GM12878 (cell line): Measurements from ENCODE around the gene PLS3. TPM values are rescaled to one million over a fixed set of nuclear protein-coding genes. Genes with fewer than 3 reads are reported as not detected.

Experiments used
- ATAC-seq: fragments of 200-7000 bp; cut with Tn5 transposase; 3 replicates; pipeline ENCODE4 v1.9.1; 2020; ENCODE audit warnings: mild to moderate bottlenecking, moderate library complexity
- BruUV-seq: library from RNA; stranded (reverse); fragments of 400-500 nt; replicated peaks from 2 replicates; lab custom pipeline; 2021; lab: Mats Ljungman, UMichigan
- CTCF ChIA-PET: fragments of 300-600 bp; sonication (Branson Sonifier 250); formaldehyde crosslinking; extraction: SDS; loops from one replicate; lab custom pipeline; 2021; ENCODE audit warnings: inconsistent platforms; lab: Yijun Ruan, JAX
- POLR2A ChIA-PET: fragments of 350-600 bp; formaldehyde crosslinking; extraction: SDS; loops from one replicate; lab custom pipeline; 2021; ENCODE audit warnings: inconsistent platforms; lab: Charles Lee
- RAD21 ChIA-PET: fragments of 300-600 bp; sonication (Branson Sonifier 250); formaldehyde crosslinking; loops from one replicate; lab custom pipeline; 2023; ENCODE audit warnings: antibody characterized with exemption; ENCODE audit not compliant: unreplicated experiment; lab: Charles Lee
- SMC1A ChIA-PET: fragments of 300-600 bp; sonication (Branson Sonifier 250); formaldehyde crosslinking; loops from one replicate; lab custom pipeline; 2023; ENCODE audit not compliant: unreplicated experiment, uncharacterized antibody; lab: Charles Lee
- DNase-seq: peaks from one replicate; pipeline ENCODE4 v3.0.0-alpha.2; 2011; ENCODE audit warnings: low read depth, low spot score
- FAIRE-seq: peaks from 3 replicates; lab custom pipeline; 2011; peaks lifted over from hg19 to GRCh38; lab: Jason Lieb, UNC
- H2AFZ ChIP-seq: 2 replicates; pipeline ENCODE4 v1.6.0; 2011; ENCODE audit warnings: low read depth, low read length, control low read depth; ENCODE audit not compliant: control insufficient read depth
- H3K27ac ChIP-seq: 2 replicates; pipeline ENCODE4 v1.5.1; 2011; ENCODE audit warnings: control low read depth; ENCODE audit not compliant: control insufficient read depth, insufficient read depth
- H3K27me3 ChIP-seq, 2 experiments: replicated peaks in 1 of 2; 2 replicates each; pipeline versions ENCODE4 v1.6.0 to v1.6.1; 2011; ENCODE audit warnings: low read length in 1 of 2; ENCODE audit not compliant: control insufficient read depth in 2 of 2, insufficient read depth in 2 of 2
- H3K36me3 ChIP-seq, 2 experiments: 2 replicates each; pipeline ENCODE4 v1.5.1; 2011; ENCODE audit warnings: low read length in 1 of 2; ENCODE audit not compliant: control insufficient read depth in 2 of 2, insufficient read depth in 2 of 2
- H3K4me1 ChIP-seq: 2 replicates; pipeline ENCODE4 v1.6.1; 2011; ENCODE audit warnings: mild to moderate bottlenecking, low read length, moderate library complexity, mixed read lengths; ENCODE audit not compliant: control insufficient read depth, insufficient read depth
- H3K4me2 ChIP-seq: 2 replicates; pipeline ENCODE4 v1.6.0; 2011; ENCODE audit warnings: control low read depth; ENCODE audit not compliant: control insufficient read depth, insufficient read depth
- H3K4me3 ChIP-seq: fragments of 200-600 bp; sonication (generic); 2 replicates; pipeline ENCODE4 v1.5.1; 2016
- H3K79me2 ChIP-seq: 2 replicates; pipeline ENCODE4 v1.6.0; 2011; ENCODE audit warnings: low read length; ENCODE audit not compliant: control insufficient read depth, insufficient read depth
- H3K9ac ChIP-seq: 2 replicates; pipeline ENCODE4 v1.8.0; 2011; ENCODE audit warnings: low read length, control low read depth, mixed read lengths; ENCODE audit not compliant: control insufficient read depth, insufficient read depth
- H3K9me3 ChIP-seq: replicated peaks from 3 replicates; pipeline ENCODE4 v1.5.1; 2011; ENCODE audit warnings: mild to moderate bottlenecking, low read length; ENCODE audit not compliant: control insufficient read depth, insufficient read depth
- H4K20me1 ChIP-seq: 2 replicates; pipeline ENCODE4 v1.6.0; 2011; ENCODE audit not compliant: control insufficient read depth, insufficient read depth
- CEBPB ChIP-seq, 2 experiments: fragments of 150-350 bp in 1 of 2; IDR thresholded peaks; 2 replicates each; pipeline ENCODE4 v1.6.1; 2012 to 2014; ENCODE audit warnings: low read depth in 2 of 2, low read length in 2 of 2, borderline replicate concordance in 1 of 2, inconsistent platforms in 1 of 2
- EED ChIP-seq: sonication (generic); IDR thresholded peaks from 2 replicates; pipeline ENCODE4 v1.6.1; 2016; ENCODE audit warnings: antibody characterized with exemption, low read depth
- KLF5 ChIP-seq: fragments of 450-650 bp; IDR thresholded peaks from 2 replicates; pipeline ENCODE4 v1.6.1; 2014; ENCODE audit warnings: mild to moderate bottlenecking; ENCODE audit not compliant: partially characterized antibody
- PKNOX1 ChIP-seq: fragments of 450-650 bp; IDR thresholded peaks from 2 replicates; pipeline ENCODE4 v1.6.1; 2016; ENCODE audit warnings: mild to moderate bottlenecking
- PRDM15 ChIP-seq: fragments of 450-650 bp; formaldehyde crosslinking; IDR thresholded peaks from 2 replicates; pipeline ENCODE4 v1.4.0; 2020; ENCODE audit warnings: mild to moderate bottlenecking, moderate library complexity
- TBL1XR1 ChIP-seq: IDR thresholded peaks from 2 replicates; pipeline ENCODE4 v1.6.1; 2012; ENCODE audit warnings: low read depth, low read length, improper control_type of control experiment
- WGBS: methylation state at CpG from one replicate; pipeline ENCODE4 v1.1.6; 2016; ENCODE audit warnings: low lambda C conversion rate; ENCODE audit not compliant: insufficient replicate concordance, insufficient coverage; ENCODE audit errors: missing lambda C conversion rate; 5-methylcytosine and 5-hydroxymethylcytosine counted together
- in situ Hi-C: fragments of 300-500 bp; cut with MboI; formaldehyde crosslinking; loops from 9 replicates; pipeline ENCODE4 v1.14.3; 2018; ENCODE audit warnings: mixed read lengths
- intact Hi-C: fragments of 100-400 bp; cut with micrococcal nuclease; formaldehyde crosslinking; loops from one replicate; pipeline ENCODE4 v1.14.2; 2022; ENCODE audit not compliant: unreplicated experiment
- polyA plus RNA-seq, 11 experiments: library from polyadenylated mRNA; depleted of rRNA in 4 of 11; unstranded in 6 of 11; stranded (reverse) in 5 of 11; fragments of >200 nt; fragmentation: Nextera tagmentation in 4 of 11; fragmentation: Illumina TruSeq in 1 of 11; extraction: Ambion mirVana in 4 of 11; extraction: Trizol in 1 of 11; gene quantifications; 1 replicate in 1 of 11; 2 replicates in 10 of 11; pipeline versions ENCODE4 v1.2.1 to v1.2.3, GENCODE V29; 2011 to 2016; ENCODE audit warnings: inconsistent platforms in 2 of 11, missing spikeins in 2 of 11, low read depth in 1 of 11
- total RNA-seq, 4 experiments: library from RNA; depleted of rRNA in 3 of 4; stranded (reverse); fragments of >200 nt in 3 of 4; fragmentation: Illumina TruSeq in 1 of 4; extraction: Trizol in 1 of 4; gene quantifications; 2 replicates each; pipeline versions ENCODE4 v1.2.1 to v1.2.3, GENCODE V29; 2013 to 2021

PLS3 gene
- total and polyA plus RNA-seq, 10 of the 15 experiments (the other 5 are each of a cell fraction or from before 2014, with no cell fraction given) = 47.6 to 236 (median 174) TPM

- no peak for DNase-seq
These were observed 132.5 kb downstream of the PLS3 start for GRCh38 chrX:115693476-115693875.

More at GRCh38 chrX:115693476-115693875, 132.5 kb downstream of the PLS3 start:
- no peaks in the 10 kb centered on the region for H3K79me2 ChIP-seq
- 21% methylated on average over 5 of the region's 6 CpGs for WGBS
- H3K9ac ChIP-seq = no peak overlapping the region
- TF ChIP-seq EED (no peak), CEBPB (IDR thresholded peaks at IDR 0.05; ENCODE audit: borderline replicate concordance in 1 of 2, low read depth in 2 of 2, low read length in 2 of 2) (no peak), PKNOX1 (no peak), KLF5 (no peak), TBL1XR1 (no peak), PRDM15 (CRISPR knock-in tag) (no peak)
- no peak overlapping the region for H3K4me2 ChIP-seq
- ATAC-seq = no peak
- RAD21 ChIA-PET = interaction anchor here (0.7 kb wide), 1 partner anchor 254 kb away, joined by 3 read pairs; no protein-coding TSS in a partner anchor
- no peaks in the 10 kb centered on the region for H3K27me3 ChIP-seq
- in situ Hi-C loops (no loop called here), intact Hi-C loops (loop anchor here (5.0 kb wide), 2 partner anchors 249 to 361 kb away; no protein-coding TSS in a partner anchor)
- CTCF ChIA-PET = interaction anchor here (0.6 kb wide), 1 partner anchor 51 kb away, joined by 3 read pairs; no protein-coding TSS in a partner anchor
- BruUV-seq = no TSS peak
- FAIRE-seq = no peak
- H3K4me1 ChIP-seq = no peaks in the 10 kb centered on the region
- no peak overlapping the region for H2AFZ ChIP-seq
- no peaks in the 10 kb centered on the region for H4K20me1 ChIP-seq
- POLR2A ChIA-PET = no interaction called here
- no peak overlapping the region for H3K27ac ChIP-seq
- no peak overlapping the region for H3K4me3 ChIP-seq
- SMC1A ChIA-PET = interaction anchor here (0.7 kb wide), 1 partner anchor 41 kb away, joined by 3 read pairs; no protein-coding TSS in a partner anchor
- H3K9me3 ChIP-seq = no peaks in the 10 kb centered on the region
- H3K36me3 ChIP-seq = no peaks in the 10 kb centered on the region
